Muscle layer of colon (tissue), 2 donors: ENCODE results near the gene YOD1.
A peak's percentile ranks its signal among the peaks of the same experiment; 100 is the strongest.

Experiments used
- H3K27ac ChIP-seq: one replicate; pipeline ENCODE4 v1.7.0; 2013; ENCODE audit warnings: low read depth, mild to moderate bottlenecking, low read length, moderate library complexity
- H3K27me3 ChIP-seq, 2 donors: one replicate each; pipeline ENCODE4 v1.7.0; 2013; ENCODE audit warnings: low read length in 2 of 2, mild to moderate bottlenecking in 2 of 2; ENCODE audit not compliant: insufficient read depth in 2 of 2, control insufficient read depth in 1 of 2
- H3K36me3 ChIP-seq: one replicate; pipeline ENCODE4 v1.7.0; 2013; ENCODE audit warnings: mild to moderate bottlenecking, low read length; ENCODE audit not compliant: insufficient read depth
- H3K4me1 ChIP-seq: one replicate; pipeline ENCODE4 v1.7.0; 2013; ENCODE audit warnings: mild to moderate bottlenecking, low read length; ENCODE audit not compliant: insufficient read depth
- H3K4me3 ChIP-seq, 2 donors: one replicate each; pipeline ENCODE4 v1.7.0; 2013; ENCODE audit warnings: low read length in 2 of 2, low read depth in 1 of 2, mild to moderate bottlenecking in 1 of 2, moderate library complexity in 1 of 2
- H3K9ac ChIP-seq: one replicate; pipeline ENCODE4 v1.7.0; 2013; ENCODE audit warnings: low read length
- H3K9me3 ChIP-seq: one replicate; pipeline ENCODE4 v1.7.0; 2013; ENCODE audit warnings: mild to moderate bottlenecking, low read length
- donor health status: abdominal sarcoma.
- donor health status: Adenocarcinoma of cecum.

Gene YOD1

DNA sequence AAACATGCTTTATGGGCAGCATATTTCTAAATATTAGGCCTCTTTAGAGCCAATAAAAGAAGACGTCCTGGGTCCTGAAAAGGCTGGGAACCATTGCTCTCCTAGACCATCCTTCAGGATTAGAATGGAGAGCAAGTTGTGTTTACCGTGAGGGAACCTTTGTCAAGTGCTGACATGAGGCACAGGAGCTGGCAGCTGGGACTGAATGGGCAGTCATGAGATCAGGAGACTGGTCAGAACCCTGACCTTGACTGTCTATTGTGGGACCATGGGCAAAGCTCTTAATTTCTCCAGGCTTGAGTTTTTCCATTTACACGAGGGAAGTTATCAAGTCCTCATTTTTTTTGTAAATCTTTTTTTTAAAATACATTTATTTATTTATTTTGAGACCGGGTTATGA, 7.2 kb upstream of the YOD1 start:
- Histone ChIP-seq H3K9ac (no peak overlapping the region), H3K27ac (no peak overlapping the region), H3K4me3 (no peak overlapping the region), H3K9me3 (no peaks in the 10 kb centered on the region), H3K4me1 (no peaks in the 10 kb centered on the region), H3K27me3 (no peaks in the 10 kb centered on the region), H3K36me3 (peaks cover 21% of the 10 kb centered on the region)

GRCh38 chr1:207056673-207057072, 5.7 kb upstream of the YOD1 start:
- H3K36me3 ChIP-seq, result peaks cover 7% of the 10 kb centered on the region
- no peak overlapping the region for H3K4me3 ChIP-seq
- H3K4me1 ChIP-seq, result peaks cover 4% of the 10 kb centered on the region

DNA sequence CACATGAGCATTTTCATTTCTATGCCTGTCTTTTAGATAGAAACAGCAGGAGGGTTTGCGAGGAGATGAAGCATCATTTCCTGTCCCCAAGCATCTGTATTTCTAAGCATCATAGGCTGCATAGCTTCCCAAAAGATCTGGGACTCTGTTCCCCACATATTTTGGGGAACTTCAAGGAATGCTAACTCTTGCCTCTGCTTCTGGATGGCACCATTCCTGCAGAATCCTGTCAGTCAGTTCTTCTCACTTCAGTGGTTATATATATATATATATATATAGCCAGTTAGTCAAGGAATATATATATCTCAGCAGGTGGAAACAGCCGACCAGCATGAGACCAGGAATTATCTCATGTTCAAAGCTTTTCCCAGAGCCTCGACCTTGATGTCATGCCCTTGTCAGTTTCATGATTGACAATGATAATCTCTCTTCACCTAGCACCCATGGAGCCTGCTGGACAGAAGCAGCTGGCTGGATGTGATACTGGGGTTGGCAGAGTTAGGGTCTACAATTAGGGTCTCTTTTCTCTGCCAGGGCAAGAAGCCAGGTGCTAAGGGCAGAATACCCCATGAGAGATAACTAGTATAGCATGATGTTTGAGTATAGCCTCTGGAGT, 4.5 kb upstream of the YOD1 start:
- Histone ChIP-seq H3K36me3 (peaks cover 5% of the 10 kb centered on the region), H3K9ac (no peak overlapping the region), H3K4me3 (no peak overlapping the region), H3K27me3 (no peaks in the 10 kb centered on the region), H3K4me1 (peaks cover 10% of the 10 kb centered on the region), H3K27ac (no peak overlapping the region), H3K9me3 (no peaks in the 10 kb centered on the region)

More at GRCh38 chr1:207056673-207057072, 5.7 kb upstream of the YOD1 start:
- no peak overlapping the region for H3K27ac ChIP-seq
- no peaks in the 10 kb centered on the region for H3K27me3 ChIP-seq
- H3K9ac ChIP-seq, result no peak overlapping the region
- H3K9me3 ChIP-seq, result no peaks in the 10 kb centered on the region

DNA sequence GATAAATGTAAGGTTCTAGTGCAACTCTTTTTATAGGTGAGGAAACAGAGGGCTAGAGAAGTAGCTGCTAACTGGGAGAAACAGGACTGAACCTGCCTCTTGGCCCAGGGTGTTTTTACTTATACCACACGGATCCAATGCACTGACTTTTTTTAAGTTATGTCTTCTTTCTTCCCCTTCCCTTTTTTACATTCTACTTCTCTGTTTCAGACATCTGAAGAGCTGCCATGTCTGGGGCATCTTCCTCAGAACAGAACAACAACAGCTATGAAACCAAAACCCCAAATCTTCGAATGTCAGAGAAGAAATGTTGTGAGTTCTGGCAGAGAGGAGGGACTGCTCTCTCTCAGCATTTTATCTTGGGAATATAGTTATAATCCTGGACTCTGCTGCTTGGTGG, 3.5 kb upstream of the YOD1 start:
- Histone ChIP-seq H3K27ac (no peak overlapping the region), H3K27me3 (no peaks in the 10 kb centered on the region), H3K4me3 (no peak overlapping the region), H3K36me3 (peaks cover under 1% of the 10 kb centered on the region), H3K4me1 (peaks cover 14% of the 10 kb centered on the region), H3K9me3 (no peaks in the 10 kb centered on the region), H3K9ac (no peak overlapping the region)

GRCh38 chr1:207052911-207053769, 2.1 kb upstream of the YOD1 start, which contains the start of gene PFKFB2:
Gene PFKFB2 (plus strand): TSS chr1:207053275. CDS start chr1:207054718, 1,443 bp downstream.
- Histone ChIP-seq H3K4me3 (peak within 1 kb of the TSS; percentile 67 to 76), H3K9ac (peak within 1 kb of the TSS; percentile 63), H3K9me3 (no peaks in the 10 kb centered on the region), H3K27me3 (no peaks in the 10 kb centered on the region), H3K4me1 (peaks cover 19% of the 10 kb centered on the region), H3K36me3 (peaks cover 14% of the 10 kb centered on the region), H3K27ac (peak within 1 kb of the TSS; percentile 88)

- peaks cover 42% of the 10 kb centered on the region for H3K4me1 ChIP-seq
- no peaks in the 10 kb centered on the region for H3K9me3 ChIP-seq
- H3K9ac ChIP-seq, result peak overlapping the region; percentile 91
- H3K4me3 ChIP-seq, result peak overlapping the region; percentile 60 to 96
- H3K27ac ChIP-seq, result peak overlapping the region; percentile 87
- H3K27me3 ChIP-seq, result no peaks in the 10 kb centered on the region
- H3K36me3 ChIP-seq, result peaks cover 18% of the 10 kb centered on the region
Measured at GRCh38 chr1:207050480-207051190, 373 bp downstream of the YOD1 start.

GRCh38 chr1:207049974-207050391, 1.0 kb downstream of the YOD1 start:
- no peaks in the 10 kb centered on the region for H3K27me3 ChIP-seq
- H3K36me3 ChIP-seq, result peaks cover 18% of the 10 kb centered on the region
- H3K4me3 ChIP-seq, result peak overlapping the region; percentile 60 to 96
- peaks cover 43% of the 10 kb centered on the region for H3K4me1 ChIP-seq
- H3K27ac ChIP-seq, result peak overlapping the region; percentile 87
- no peaks in the 10 kb centered on the region for H3K9me3 ChIP-seq
- peak overlapping the region; percentile 91 for H3K9ac ChIP-seq

- Histone ChIP-seq H3K36me3 (peaks cover 18% of the 10 kb centered on the region), H3K27me3 (no peaks in the 10 kb centered on the region), H3K4me1 (peaks cover 43% of the 10 kb centered on the region), H3K9me3 (no peaks in the 10 kb centered on the region), H3K9ac (peak overlapping the region; percentile 91), H3K4me3 (peak overlapping the region in 1 of 2 donors; percentile 96), H3K27ac (peak overlapping the region; percentile 87)
Measured at GRCh38 chr1:207049514-207049913, 1.5 kb downstream of the YOD1 start.

DNA sequence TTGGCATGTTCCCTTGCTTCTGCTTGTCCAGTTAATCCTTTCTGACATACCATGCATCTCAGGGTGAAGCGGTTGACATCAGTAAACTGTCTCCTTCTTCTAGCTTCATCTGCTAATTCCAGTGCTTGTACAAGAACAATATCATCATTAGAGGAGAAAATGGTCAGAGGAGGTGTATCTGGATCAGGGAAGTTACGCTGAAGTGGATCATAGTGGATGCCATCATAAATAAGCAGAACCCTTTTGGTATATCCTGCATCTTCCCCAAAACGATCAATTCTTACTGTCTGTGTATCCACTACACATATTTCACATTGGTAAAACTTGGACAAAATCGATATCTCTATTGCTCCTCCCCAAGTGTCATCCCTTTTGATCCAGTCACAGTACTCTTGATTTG, 2.0 kb downstream of the YOD1 start:
- no peaks in the 10 kb centered on the region for H3K27me3 ChIP-seq
- H3K9me3 ChIP-seq, result no peaks in the 10 kb centered on the region
- H3K36me3 ChIP-seq, result peaks cover 18% of the 10 kb centered on the region
- H3K27ac ChIP-seq, result no peak overlapping the region
- no peak overlapping the region for H3K4me3 ChIP-seq
- H3K9ac ChIP-seq, result no peak overlapping the region
- peaks cover 43% of the 10 kb centered on the region for H3K4me1 ChIP-seq

DNA sequence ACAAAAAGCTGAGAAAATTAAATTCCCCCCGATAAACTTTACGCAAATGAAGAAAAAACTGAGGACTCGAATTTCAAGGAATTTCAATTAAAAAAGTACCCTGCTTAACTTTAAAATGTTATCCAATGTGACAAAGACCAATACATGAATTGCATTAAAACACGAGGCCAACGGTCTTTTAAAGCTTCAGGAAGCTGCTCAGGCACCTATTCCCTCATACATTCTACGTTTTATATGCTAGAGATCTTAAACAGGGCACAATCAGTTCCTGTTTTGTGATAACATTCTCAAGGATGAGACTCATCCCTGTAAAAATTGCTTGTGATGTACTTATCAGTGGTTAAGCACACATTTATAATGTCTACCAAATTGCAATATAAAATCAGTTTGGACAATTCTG, 3.0 kb downstream of the YOD1 start:
- Histone ChIP-seq H3K27ac (no peak overlapping the region), H3K9ac (no peak overlapping the region), H3K9me3 (no peaks in the 10 kb centered on the region), H3K27me3 (no peaks in the 10 kb centered on the region), H3K4me1 (peaks cover 48% of the 10 kb centered on the region), H3K4me3 (no peak overlapping the region), H3K36me3 (peaks cover 23% of the 10 kb centered on the region)

- H3K9me3 ChIP-seq, result no peaks in the 10 kb centered on the region
- no peak overlapping the region for H3K9ac ChIP-seq
- H3K4me1 ChIP-seq, result peaks cover 48% of the 10 kb centered on the region
- no peak overlapping the region for H3K4me3 ChIP-seq
- no peaks in the 10 kb centered on the region for H3K27me3 ChIP-seq
- no peak overlapping the region for H3K27ac ChIP-seq
- peaks cover 23% of the 10 kb centered on the region for H3K36me3 ChIP-seq
Measured at GRCh38 chr1:207047505-207047904, 3.5 kb downstream of the YOD1 start.
